Measurements from ENCODE around the gene FHOD3.
"Not testable (repeated sequence)": the region's sequence is repeated elsewhere in the genome, so short reads cannot be mapped to it uniquely, and the experiment has no call there.

FHOD3 gene

DNA sequence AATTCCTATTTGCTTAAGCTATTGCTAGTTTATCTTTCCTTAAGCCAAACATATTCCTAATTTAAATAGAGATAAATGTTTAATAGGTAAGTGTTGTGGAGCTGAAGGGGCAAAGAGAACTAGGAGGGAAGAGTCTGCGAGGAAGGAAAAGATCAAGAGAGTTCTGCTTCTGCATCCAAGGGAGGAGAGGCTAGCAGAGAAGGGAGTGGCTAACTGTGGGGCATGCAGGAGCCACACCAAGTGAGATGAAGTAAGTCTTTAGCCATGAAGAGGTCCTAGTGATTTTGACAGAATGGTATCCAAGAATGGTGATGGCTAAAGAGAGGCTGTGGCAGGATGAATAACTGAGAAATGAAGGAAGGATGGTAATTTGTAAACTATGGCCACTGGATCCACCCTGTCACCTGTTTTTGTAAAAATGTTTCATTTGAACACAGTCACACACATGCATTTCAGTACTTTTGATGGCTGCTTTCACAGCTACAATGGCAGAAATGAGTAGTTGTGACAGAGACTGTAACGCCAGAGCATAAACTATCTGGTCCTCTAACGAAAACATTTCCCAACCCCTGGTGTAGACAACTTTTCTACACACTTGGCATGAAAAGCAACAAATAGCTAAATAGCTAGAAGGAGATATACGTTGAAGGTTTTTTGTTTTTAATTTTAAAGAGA is 515.7 kb downstream of the FHOD3 start:
- Histone ChIP-seq H3K9me2 (replicated peaks; ENCODE audit: insufficient read depth, low read length) (no peaks in the 10 kb centered on the region), H3K36me3 (replicated peaks; ENCODE audit: insufficient read depth, low read length) (no peaks in the 10 kb centered on the region), H2AFZ (ENCODE audit: low read length) (no peak overlapping the region), H3F3A (ENCODE audit: insufficient read depth, low read length) (no peaks in the 10 kb centered on the region), H3K4me1 (ENCODE audit: low read length) (no peaks in the 10 kb centered on the region), H3K9me3 (replicated peaks; ENCODE audit: insufficient read depth, low read length) (no peaks in the 10 kb centered on the region), H3K79me2 (ENCODE audit: low read length) (peaks cover 6% of the 10 kb centered on the region; the same call in 1 of the 2 replicates), H3K4me2 (ENCODE audit: low read depth, low read length) (no peak overlapping the region), H3K27ac (ENCODE audit: low read length) (no peak overlapping the region), H3K9ac (ENCODE audit: low read length) (no peak overlapping the region), H3K27me3 (replicated peaks; ENCODE audit: insufficient read depth, low read length) (no peaks in the 10 kb centered on the region), H4K20me1 (ENCODE audit: insufficient read depth, low read length) (no peaks in the 10 kb centered on the region), H3K4me3 (ENCODE audit: low read length) (no peak overlapping the region)
- TF ChIP-seq EZH2phosphoT487 (IDR thresholded peaks at IDR 0.05; ENCODE audit: low read length): no peak
- no peak for TF ChIP-seq EZH2 (optimal IDR thresholded peaks at IDR 0.05; ENCODE audit: low read depth, low read length)
- TF ChIP-seq, protein P1, sequence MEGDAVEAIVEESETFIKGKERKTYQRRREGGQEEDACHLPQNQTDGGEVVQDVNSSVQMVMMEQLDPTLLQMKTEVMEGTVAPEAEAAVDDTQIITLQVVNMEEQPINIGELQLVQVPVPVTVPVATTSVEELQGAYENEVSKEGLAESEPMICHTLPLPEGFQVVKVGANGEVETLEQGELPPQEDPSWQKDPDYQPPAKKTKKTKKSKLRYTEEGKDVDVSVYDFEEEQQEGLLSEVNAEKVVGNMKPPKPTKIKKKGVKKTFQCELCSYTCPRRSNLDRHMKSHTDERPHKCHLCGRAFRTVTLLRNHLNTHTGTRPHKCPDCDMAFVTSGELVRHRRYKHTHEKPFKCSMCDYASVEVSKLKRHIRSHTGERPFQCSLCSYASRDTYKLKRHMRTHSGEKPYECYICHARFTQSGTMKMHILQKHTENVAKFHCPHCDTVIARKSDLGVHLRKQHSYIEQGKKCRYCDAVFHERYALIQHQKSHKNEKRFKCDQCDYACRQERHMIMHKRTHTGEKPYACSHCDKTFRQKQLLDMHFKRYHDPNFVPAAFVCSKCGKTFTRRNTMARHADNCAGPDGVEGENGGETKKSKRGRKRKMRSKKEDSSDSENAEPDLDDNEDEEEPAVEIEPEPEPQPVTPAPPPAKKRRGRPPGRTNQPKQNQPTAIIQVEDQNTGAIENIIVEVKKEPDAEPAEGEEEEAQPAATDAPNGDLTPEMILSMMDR (IDR thresholded peaks at IDR 0.05; ENCODE audit: low read length): no peak
- DNase-seq: no peak

- TF ChIP-seq EZH2 (optimal IDR thresholded peaks at IDR 0.05; ENCODE audit: low read depth, low read length) (no peak), EZH2phosphoT487 (IDR thresholded peaks at IDR 0.05; ENCODE audit: low read length) (no peak)
- TF ChIP-seq, protein P1 (IDR thresholded peaks at IDR 0.05; ENCODE audit: low read length): no peak
- Histone ChIP-seq H3K9me2 (replicated peaks; ENCODE audit: insufficient read depth, low read length) (no peaks in the 10 kb centered on the region), H2AFZ (ENCODE audit: low read length) (no peak overlapping the region), H3K4me2 (ENCODE audit: low read depth, low read length) (no peak overlapping the region), H4K20me1 (ENCODE audit: insufficient read depth, low read length) (no peaks in the 10 kb centered on the region), H3K4me1 (ENCODE audit: low read length) (no peaks in the 10 kb centered on the region), H3K36me3 (replicated peaks; ENCODE audit: insufficient read depth, low read length) (no peaks in the 10 kb centered on the region), H3K9ac (ENCODE audit: low read length) (no peak overlapping the region), H3K79me2 (ENCODE audit: low read length) (peaks cover 2% of the 10 kb centered on the region; the same call in 1 of the 2 replicates), H3K4me3 (ENCODE audit: low read length) (no peak overlapping the region), H3K9me3 (replicated peaks; ENCODE audit: insufficient read depth, low read length) (no peaks in the 10 kb centered on the region), H3K27ac (ENCODE audit: low read length) (no peak overlapping the region), H3K27me3 (replicated peaks; ENCODE audit: insufficient read depth, low read length) (no peaks in the 10 kb centered on the region), H3F3A (ENCODE audit: insufficient read depth, low read length) (no peaks in the 10 kb centered on the region)
- DNase-seq: no peak
These were observed 516.3 kb downstream of the FHOD3 start for GRCh38 chr18:36813824-36814223.

DNA sequence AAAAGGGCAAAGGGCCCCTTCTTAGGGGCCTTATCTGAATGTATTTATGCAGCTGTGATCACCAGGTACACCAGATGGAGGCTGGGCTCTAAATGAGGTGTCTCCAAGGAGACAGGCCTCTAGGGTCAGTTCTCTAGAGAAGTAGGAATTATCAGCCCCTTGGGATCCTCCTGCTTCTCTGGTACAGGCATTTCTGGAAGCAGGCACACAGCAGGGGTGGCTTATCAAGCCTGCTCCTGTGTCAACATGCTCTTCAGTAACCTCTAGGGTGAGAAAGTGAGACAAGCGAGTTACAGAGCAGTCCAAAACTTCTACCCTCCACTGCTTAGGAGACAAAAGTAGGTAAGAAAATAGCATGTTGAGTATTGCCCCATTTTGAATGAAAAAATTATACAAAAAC is 517.5 kb downstream of the FHOD3 start:
- TF ChIP-seq EZH2 (optimal IDR thresholded peaks at IDR 0.05; ENCODE audit: low read depth, low read length) (no peak), EZH2phosphoT487 (IDR thresholded peaks at IDR 0.05; ENCODE audit: low read length) (no peak)
- TF ChIP-seq, protein P1 (IDR thresholded peaks at IDR 0.05; ENCODE audit: low read length): no peak
- Histone ChIP-seq H3K9me3 (replicated peaks; ENCODE audit: insufficient read depth, low read length) (no peaks in the 10 kb centered on the region), H3F3A (ENCODE audit: insufficient read depth, low read length) (no peaks in the 10 kb centered on the region), H3K4me3 (ENCODE audit: low read length) (no peak overlapping the region), H4K20me1 (ENCODE audit: insufficient read depth, low read length) (no peaks in the 10 kb centered on the region), H3K9ac (ENCODE audit: low read length) (no peak overlapping the region), H3K9me2 (replicated peaks; ENCODE audit: insufficient read depth, low read length) (no peaks in the 10 kb centered on the region), H3K4me1 (ENCODE audit: low read length) (no peaks in the 10 kb centered on the region), H3K27ac (ENCODE audit: low read length) (no peak overlapping the region), H3K79me2 (ENCODE audit: low read length) (no peaks in the 10 kb centered on the region), H2AFZ (ENCODE audit: low read length) (no peak overlapping the region), H3K27me3 (replicated peaks; ENCODE audit: insufficient read depth, low read length) (no peaks in the 10 kb centered on the region), H3K4me2 (ENCODE audit: low read depth, low read length) (no peak overlapping the region), H3K36me3 (replicated peaks; ENCODE audit: insufficient read depth, low read length) (no peaks in the 10 kb centered on the region)
- DNase-seq: no peak

DNA sequence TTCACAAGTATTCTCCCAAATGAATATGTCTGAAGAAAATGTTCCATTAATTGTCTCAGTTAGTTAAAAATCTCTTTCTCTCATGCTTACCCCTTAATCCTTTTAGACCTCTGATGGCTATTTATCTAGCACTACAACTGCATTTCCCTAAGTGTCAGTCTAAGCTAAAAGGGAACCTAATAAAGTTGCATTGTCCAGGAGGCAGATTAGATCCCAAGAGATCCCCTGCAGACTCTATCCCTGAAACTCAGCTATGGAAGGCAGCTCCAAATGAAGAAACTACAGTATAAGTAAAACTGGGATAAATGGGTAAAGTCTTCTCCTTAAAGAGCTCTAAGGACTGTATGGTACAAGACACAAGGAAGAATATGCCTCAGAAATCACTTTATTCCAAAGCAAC is 518.6 kb downstream of the FHOD3 start:
- not testable (repeated sequence) for H4K20me1 ChIP-seq (ENCODE audit: insufficient read depth, low read length); H3K36me3 ChIP-seq (replicated peaks; ENCODE audit: insufficient read depth, low read length); H3F3A ChIP-seq (ENCODE audit: insufficient read depth, low read length)

More for the DNA sequence above, 518.6 kb downstream of the FHOD3 start:
- not testable (repeated sequence) for H2AFZ ChIP-seq (ENCODE audit: low read length); H3K27ac ChIP-seq (ENCODE audit: low read length); H3K9me2 ChIP-seq (replicated peaks; ENCODE audit: insufficient read depth, low read length); H3K9me3 ChIP-seq (replicated peaks; ENCODE audit: insufficient read depth, low read length); H3K4me2 ChIP-seq (ENCODE audit: low read depth, low read length); H3K27me3 ChIP-seq (replicated peaks; ENCODE audit: insufficient read depth, low read length); H3K4me3 ChIP-seq (ENCODE audit: low read length); H3K4me1 ChIP-seq (ENCODE audit: low read length); DNase-seq; H3K9ac ChIP-seq (ENCODE audit: low read length); H3K79me2 ChIP-seq (ENCODE audit: low read length)

Measured in MM.1S (cell line).